ENCODE data around the gene INTS7. TPM values are rescaled to one million over a fixed set of nuclear protein-coding genes. Genes with fewer than 3 reads are reported as not detected.

The INTS7 gene
- total and polyA plus RNA-seq, 2 donors from 2014 or later = 5.1 to 9.8 TPM

DNA sequence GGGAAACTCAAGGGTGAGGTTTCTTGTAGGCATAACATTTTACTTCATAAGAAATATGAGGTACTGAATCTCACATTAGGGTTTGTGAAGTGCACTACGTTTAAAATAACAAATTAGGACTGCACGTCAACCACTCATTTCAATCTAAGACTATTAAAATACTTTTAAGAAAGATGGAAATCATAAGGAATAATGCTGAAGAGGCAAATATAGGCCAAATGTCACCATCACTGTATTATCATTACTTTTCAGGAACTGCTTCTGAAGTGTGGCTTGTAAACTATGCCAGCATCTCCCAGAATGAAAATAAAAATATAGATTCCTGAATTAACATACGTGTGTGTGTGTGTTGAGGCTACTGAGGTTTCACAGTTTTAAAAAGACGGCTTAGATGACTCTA, 56.8 kb downstream of the INTS7 start:
- no peak for DNase-seq
- no peaks in the 10 kb centered on the region for H3K9me3 ChIP-seq (ENCODE audit: control insufficient read depth in 2 of 3, insufficient read depth in 1 of 3, low read length in 3 of 3)
- peaks cover 0 to 10% (median 0%) of the 10 kb centered on the region in 3 donors for H3K4me1 ChIP-seq (ENCODE audit: control insufficient read depth in 2 of 3, insufficient read depth in 2 of 3, low read depth in 1 of 3, low read length in 3 of 3)
- H3K9ac ChIP-seq (ENCODE audit: low read length in 3 of 3) = no peak overlapping the region
- H3K27me3 ChIP-seq (ENCODE audit: control insufficient read depth, insufficient read depth, low read length) = no peaks in the 10 kb centered on the region
- H3K36me3 ChIP-seq (ENCODE audit: control insufficient read depth in 2 of 3, insufficient read depth in 3 of 3, low read length in 3 of 3) = peaks cover 0 to 2% (median 0%) of the 10 kb centered on the region in 3 donors
- intact Hi-C loops (cut with DNase I) = no loop called here
- FAIRE-seq = no peak
- H3K27ac ChIP-seq (ENCODE audit: low read depth in 2 of 2, low read length in 2 of 2) = no peak overlapping the region
- no peak overlapping the region for H3K4me3 ChIP-seq (ENCODE audit: low read length in 3 of 3)
- TF ChIP-seq, protein P1, sequence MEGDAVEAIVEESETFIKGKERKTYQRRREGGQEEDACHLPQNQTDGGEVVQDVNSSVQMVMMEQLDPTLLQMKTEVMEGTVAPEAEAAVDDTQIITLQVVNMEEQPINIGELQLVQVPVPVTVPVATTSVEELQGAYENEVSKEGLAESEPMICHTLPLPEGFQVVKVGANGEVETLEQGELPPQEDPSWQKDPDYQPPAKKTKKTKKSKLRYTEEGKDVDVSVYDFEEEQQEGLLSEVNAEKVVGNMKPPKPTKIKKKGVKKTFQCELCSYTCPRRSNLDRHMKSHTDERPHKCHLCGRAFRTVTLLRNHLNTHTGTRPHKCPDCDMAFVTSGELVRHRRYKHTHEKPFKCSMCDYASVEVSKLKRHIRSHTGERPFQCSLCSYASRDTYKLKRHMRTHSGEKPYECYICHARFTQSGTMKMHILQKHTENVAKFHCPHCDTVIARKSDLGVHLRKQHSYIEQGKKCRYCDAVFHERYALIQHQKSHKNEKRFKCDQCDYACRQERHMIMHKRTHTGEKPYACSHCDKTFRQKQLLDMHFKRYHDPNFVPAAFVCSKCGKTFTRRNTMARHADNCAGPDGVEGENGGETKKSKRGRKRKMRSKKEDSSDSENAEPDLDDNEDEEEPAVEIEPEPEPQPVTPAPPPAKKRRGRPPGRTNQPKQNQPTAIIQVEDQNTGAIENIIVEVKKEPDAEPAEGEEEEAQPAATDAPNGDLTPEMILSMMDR (IDR thresholded peaks at IDR 0.05; ENCODE audit: borderline replicate concordance, extremely low read depth, insufficient read depth) = no peak

DNA sequence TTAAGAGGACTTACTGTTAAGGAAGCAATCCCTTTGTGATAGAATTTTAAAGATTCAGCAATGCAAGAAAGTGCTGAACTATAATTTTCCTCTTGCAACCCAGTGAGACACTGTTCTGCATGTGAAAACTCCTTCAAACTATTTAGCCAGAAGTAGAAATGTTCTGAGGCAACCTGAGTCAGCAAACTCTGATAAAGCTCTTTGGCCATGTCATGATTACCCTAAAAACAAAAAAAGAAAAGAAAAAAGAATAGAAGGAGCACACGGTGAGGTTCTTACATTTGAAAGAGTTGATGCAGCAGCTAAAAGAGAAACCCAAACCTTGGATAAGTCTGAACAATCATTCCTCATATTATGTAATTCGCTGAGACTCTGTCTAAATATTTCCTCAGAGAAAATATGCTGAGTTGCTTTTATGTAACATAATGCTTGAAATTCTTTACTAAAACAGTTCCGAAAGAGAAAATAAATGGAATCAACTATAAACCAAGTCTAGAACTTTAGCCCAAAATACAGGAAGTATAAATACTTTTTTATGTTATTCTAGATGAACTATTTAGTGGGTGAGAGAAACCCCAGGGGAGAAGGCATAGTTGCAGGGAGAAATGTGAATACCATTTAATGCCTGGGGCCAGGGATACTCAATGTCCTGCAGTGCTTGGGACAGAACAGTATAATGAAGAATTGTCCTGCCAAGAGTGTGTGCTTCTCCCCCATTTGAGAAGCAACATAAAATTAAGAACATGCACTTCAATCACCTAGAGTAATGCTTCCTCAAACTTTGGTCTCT, 60.0 kb downstream of the INTS7 start:
- H3K27me3 ChIP-seq (ENCODE audit: control insufficient read depth, insufficient read depth, low read length) = no peaks in the 10 kb centered on the region
- intact Hi-C loops (cut with DNase I) = no loop called here
- H3K9me3 ChIP-seq (ENCODE audit: control insufficient read depth in 2 of 3, insufficient read depth in 1 of 3, low read length in 3 of 3) = no peaks in the 10 kb centered on the region
- peak overlapping the region in 1 of 3 donors; percentile 11 for H3K4me3 ChIP-seq (ENCODE audit: low read length in 3 of 3)
- H3K27ac ChIP-seq (ENCODE audit: low read depth in 2 of 2, low read length in 2 of 2) = peak overlapping the region in 1 of 2 donors; percentile 17
- TF ChIP-seq, protein P1 (IDR thresholded peaks at IDR 0.05; ENCODE audit: borderline replicate concordance, extremely low read depth, insufficient read depth) = no peak
- H3K4me1 ChIP-seq (ENCODE audit: control insufficient read depth in 2 of 3, insufficient read depth in 2 of 3, low read depth in 1 of 3, low read length in 3 of 3) = peaks cover 0 to 10% (median 0%) of the 10 kb centered on the region in 3 donors
- FAIRE-seq = peak; percentile 17
- H3K9ac ChIP-seq (ENCODE audit: low read length in 3 of 3) = no peak overlapping the region
- H3K36me3 ChIP-seq (ENCODE audit: control insufficient read depth in 2 of 3, insufficient read depth in 3 of 3, low read length in 3 of 3) = peaks cover 0 to 2% (median 0%) of the 10 kb centered on the region in 3 donors
- DNase-seq = no peak

DNA sequence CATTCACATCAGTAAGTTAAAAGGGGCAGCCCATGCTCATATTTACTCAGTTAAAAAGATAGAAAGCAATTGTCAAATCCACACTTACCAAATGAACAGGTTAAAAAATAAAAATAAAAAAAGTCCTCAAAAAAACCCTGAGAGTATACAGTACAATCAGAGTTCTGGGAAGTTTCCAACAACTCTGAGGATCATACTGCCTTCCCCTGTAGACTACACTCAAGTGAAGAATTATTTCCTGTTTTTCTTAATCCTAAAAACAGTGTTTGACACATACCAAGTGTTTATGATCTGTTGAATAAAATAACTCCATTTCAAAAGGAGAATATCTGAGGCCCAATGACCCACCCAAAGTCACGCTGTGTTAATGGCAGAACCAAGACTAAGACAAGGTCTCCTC, 61.8 kb downstream of the INTS7 start:
- intact Hi-C loops (cut with DNase I) = no loop called here
- TF ChIP-seq, protein P1 (IDR thresholded peaks at IDR 0.05; ENCODE audit: borderline replicate concordance, extremely low read depth, insufficient read depth) = no peak
- H3K4me1 ChIP-seq (ENCODE audit: control insufficient read depth in 2 of 3, insufficient read depth in 2 of 3, low read depth in 1 of 3, low read length in 3 of 3) = peaks cover 0 to 10% (median 0%) of the 10 kb centered on the region in 3 donors
- no peak overlapping the region for H3K4me3 ChIP-seq (ENCODE audit: low read length in 3 of 3)
- H3K36me3 ChIP-seq (ENCODE audit: control insufficient read depth in 2 of 3, insufficient read depth in 3 of 3, low read length in 3 of 3) = no peaks in the 10 kb centered on the region
- H3K9ac ChIP-seq (ENCODE audit: low read length in 3 of 3) = no peak overlapping the region
- FAIRE-seq (no peak), DNase-seq (peak in 1 of 5 donors; percentile 4)
- no peaks in the 10 kb centered on the region for H3K9me3 ChIP-seq (ENCODE audit: control insufficient read depth in 2 of 3, insufficient read depth in 1 of 3, low read length in 3 of 3)
- H3K27ac ChIP-seq (ENCODE audit: low read depth in 2 of 2, low read length in 2 of 2) = no peak overlapping the region
- no peaks in the 10 kb centered on the region for H3K27me3 ChIP-seq (ENCODE audit: control insufficient read depth, insufficient read depth, low read length)

All from kidney (tissue), 14 donors.